Cardiac muscle cell (in vitro differentiated cells and primary cell): ENCODE measurements around the gene GFPT2. TPM values are rescaled to one million over a fixed set of nuclear protein-coding genes. Genes with fewer than 3 reads are reported as not detected.

ENCODE experiments used
- DNase-seq, 2 donors: peaks; one replicate each; pipeline versions ENCODE4 v3.0.0 to v3.0.0-alpha.2; 2010 to 2017; ENCODE audit warnings: low read depth in 1 of 2, low spot score in 1 of 2
- H3K27ac ChIP-seq: fragments of 200-600 bp; sonication (generic); 2 replicates; pipeline ENCODE4 v1.5.1; 2016
- H3K27me3 ChIP-seq: fragments of 200-600 bp; sonication (generic); 2 replicates; pipeline ENCODE4 v1.6.0; 2016; ENCODE audit warnings: control low read depth
- H3K36me3 ChIP-seq: fragments of 200-600 bp; sonication (generic); 2 replicates; pipeline ENCODE4 v1.5.1; 2016; ENCODE audit warnings: control low read depth
- H3K4me1 ChIP-seq: fragments of 200-600 bp; sonication (generic); 2 replicates; pipeline ENCODE4 v1.8.1; 2017; ENCODE audit warnings: low read depth, mild to moderate bottlenecking, mixed run types
- H3K4me3 ChIP-seq: fragments of 200-600 bp; sonication (generic); 2 replicates; pipeline ENCODE4 v1.5.1; 2016; ENCODE audit warnings: mild to moderate bottlenecking
- H3K9me3 ChIP-seq: fragments of 200-600 bp; sonication (generic); 2 replicates; pipeline ENCODE4 v1.5.1; 2017; ENCODE audit warnings: low read depth, mild to moderate bottlenecking, control low read depth
- CTCF ChIP-seq: IDR thresholded peaks from 2 replicates; pipeline ENCODE4 v1.5.1; 2012; ENCODE audit warnings: low read depth, mild to moderate bottlenecking, low read length
- polyA plus RNA-seq: library from polyadenylated mRNA; unstranded; fragments of >200 nt; fragmentation: Nextera tagmentation; extraction: Ambion mirVana; gene quantifications from 2 replicates; pipeline ENCODE4 v1.2.1, GENCODE V29; 2016
- total RNA-seq: library from RNA; depleted of rRNA; stranded (reverse); fragments of >200 nt; gene quantifications from 2 replicates; pipeline ENCODE4 v1.2.3, GENCODE V29; 2016

The GFPT2 gene
- total and polyA plus RNA-seq, 2 experiments from 2014 or later: 37.7 to 39.8 TPM

- H3K36me3 ChIP-seq: peaks cover 15% of the 10 kb centered on the region
- no peak for TF ChIP-seq CTCF
- no peaks in the 10 kb centered on the region for H3K27me3 ChIP-seq
- no peaks in the 10 kb centered on the region for H3K9me3 ChIP-seq
- no peak overlapping the region for H3K4me3 ChIP-seq
- DNase-seq: no peak
- H3K27ac ChIP-seq: no peak overlapping the region
- H3K4me1 ChIP-seq: no peaks in the 10 kb centered on the region
Observed at GRCh38 chr5:180281706-180282105, 71.4 kb downstream of the GFPT2 start.

- Histone ChIP-seq H3K27me3 (no peaks in the 10 kb centered on the region), H3K9me3 (no peaks in the 10 kb centered on the region), H3K4me3 (no peak overlapping the region), H3K36me3 (peaks cover 27% of the 10 kb centered on the region), H3K27ac (no peak overlapping the region), H3K4me1 (no peaks in the 10 kb centered on the region)
- no peak for TF ChIP-seq CTCF
- no peak for DNase-seq
Observed at GRCh38 chr5:180274695-180275094, 78.4 kb downstream of the GFPT2 start.

GRCh38 chr5:180271221-180271620, 81.9 kb downstream of the GFPT2 start:
- no peaks in the 10 kb centered on the region for H3K4me1 ChIP-seq
- no peaks in the 10 kb centered on the region for H3K27me3 ChIP-seq
- no peaks in the 10 kb centered on the region for H3K9me3 ChIP-seq
- H3K27ac ChIP-seq: no peak overlapping the region
- peaks cover 38% of the 10 kb centered on the region for H3K36me3 ChIP-seq
- no peak for TF ChIP-seq CTCF
- no peak for DNase-seq
- no peak overlapping the region for H3K4me3 ChIP-seq

GRCh38 chr5:180259260-180259611, 93.9 kb downstream of the GFPT2 start:
- no peak for DNase-seq
- no peaks in the 10 kb centered on the region for H3K4me1 ChIP-seq
- no peaks in the 10 kb centered on the region for H3K27me3 ChIP-seq
- no peak overlapping the region for H3K27ac ChIP-seq
- no peak overlapping the region for H3K4me3 ChIP-seq
- H3K36me3 ChIP-seq: peaks cover 36% of the 10 kb centered on the region
- H3K9me3 ChIP-seq: peaks cover 5% of the 10 kb centered on the region
- TF ChIP-seq CTCF: no peak

GRCh38 chr5:180253036-180253824, 99.9 kb downstream of the GFPT2 start:
- TF ChIP-seq CTCF: no peak
- DNase-seq: no peak
- Histone ChIP-seq H3K9me3 (peaks cover 7% of the 10 kb centered on the region), H3K36me3 (peaks cover 4% of the 10 kb centered on the region), H3K4me1 (no peaks in the 10 kb centered on the region), H3K27ac (no peak overlapping the region), H3K4me3 (no peak overlapping the region), H3K27me3 (no peaks in the 10 kb centered on the region)
